ENCODE results near the gene PDCD2L.

The PDCD2L gene

GRCh38 chr19:34474233-34474989 lies 70.2 kb downstream of the PDCD2L start:
- Histone ChIP-seq H3K4ac (ENCODE audit: low read depth in 1 of 2, low read length in 2 of 2) (no peak overlapping the region), H3K27ac (ENCODE audit: low read length, poor library complexity, severe bottlenecking) (no peak overlapping the region), H3K4me2 (ENCODE audit: low read length, poor library complexity, severe bottlenecking) (no peak overlapping the region), H2BK12ac (ENCODE audit: low read length in 2 of 2) (no peak overlapping the region), H4K91ac (ENCODE audit: low read length) (no peak overlapping the region), H2AK5ac (ENCODE audit: low read length, severe bottlenecking) (no peak overlapping the region), H3K4me1 (ENCODE audit: control insufficient read depth, insufficient read depth, low read depth, low read length) (peaks cover 11% of the 10 kb centered on the region), H3K27me3 (ENCODE audit: control insufficient read depth in 1 of 2, insufficient read depth in 1 of 2, low read length in 2 of 2) (no peaks in the 10 kb centered on the region), H2BK120ac (ENCODE audit: low read depth, low read length) (no peak overlapping the region), H4K8ac (ENCODE audit: low read length) (no peak overlapping the region), H3K9ac (ENCODE audit: low read length) (peak overlapping the region; percentile 62), H3K4me3 (ENCODE audit: insufficient read depth in 1 of 2, low read depth in 1 of 2, low read length in 2 of 2) (no peak overlapping the region), H3K23ac (ENCODE audit: low read length in 2 of 2) (no peak overlapping the region), H3K18ac (ENCODE audit: low read depth in 1 of 2, low read length in 2 of 2) (no peak overlapping the region), H3K79me1 (replicated peaks; ENCODE audit: low read length, poor library complexity, severe bottlenecking) (peaks cover 5% of the 10 kb centered on the region), H3K9me3 (ENCODE audit: control insufficient read depth, low read length) (no peaks in the 10 kb centered on the region), H2BK5ac (ENCODE audit: low read depth, low read length, poor library complexity, severe bottlenecking) (no peak overlapping the region), H3K14ac (ENCODE audit: low read length in 2 of 2) (no peak overlapping the region), H2BK15ac (ENCODE audit: low read depth, poor library complexity, severe bottlenecking) (no peak overlapping the region), H3K36me3 (ENCODE audit: control insufficient read depth in 1 of 2, insufficient read depth in 2 of 2, low read depth in 1 of 2, low read length in 2 of 2) (peaks cover 24 to 40% of the 10 kb centered on the region in 2 experiments), H2AFZ (ENCODE audit: low read depth, low read length) (no peak overlapping the region)
- DNase-seq, result no peak
- WGBS, result 81% methylated on average over 1 of the region's 4 CpGs

DNA sequence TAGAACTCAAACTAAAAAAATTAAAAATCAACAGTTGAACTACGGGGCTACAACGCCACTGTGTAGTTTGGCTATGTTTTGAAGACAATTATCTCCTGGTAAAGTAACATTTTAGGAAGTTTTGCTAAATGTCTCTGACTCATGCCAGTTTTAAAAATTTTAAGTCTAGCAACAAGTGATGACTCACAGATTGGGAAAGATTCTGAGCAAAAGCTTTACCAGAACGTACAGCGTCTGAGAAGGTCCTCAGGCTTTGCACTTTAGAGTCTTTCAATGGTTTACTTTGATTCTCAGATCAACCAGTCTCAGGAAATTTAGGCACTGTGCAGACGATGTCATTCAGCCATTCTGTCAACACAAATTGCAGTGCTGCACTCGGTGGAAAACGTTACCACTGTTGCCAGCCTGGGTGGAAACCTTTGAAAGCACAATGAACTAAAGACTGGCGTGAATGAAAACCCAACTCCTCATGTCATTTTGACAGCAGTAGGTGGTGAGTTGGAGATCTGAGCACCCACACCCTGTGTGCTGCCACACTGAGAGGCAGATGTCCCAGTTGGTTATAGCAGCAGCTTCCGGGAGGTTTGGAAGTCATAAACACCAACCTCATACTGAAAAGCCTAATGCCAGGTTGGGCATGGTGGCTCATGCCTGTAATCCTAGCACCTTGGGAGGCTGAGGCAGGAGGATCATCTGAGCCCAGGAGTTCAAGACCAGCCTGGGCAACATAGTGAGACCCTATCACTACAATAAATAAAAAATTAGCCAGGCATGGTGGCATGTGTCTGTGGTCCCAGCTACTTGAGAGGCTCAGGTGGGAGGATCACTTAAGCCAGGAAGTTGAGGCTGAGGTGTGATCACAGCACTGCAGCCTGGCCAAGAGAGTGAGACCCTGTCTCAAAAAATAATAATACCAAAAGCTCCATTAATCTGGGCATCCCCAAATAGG lies 71.1 kb downstream of the PDCD2L start:
- no peak overlapping the region for H3K23ac ChIP-seq (ENCODE audit: low read length in 2 of 2)
- H2AK5ac ChIP-seq (ENCODE audit: low read length, severe bottlenecking), result no peak overlapping the region
- H2BK15ac ChIP-seq (ENCODE audit: low read depth, poor library complexity, severe bottlenecking), result no peak overlapping the region
- H4K8ac ChIP-seq (ENCODE audit: low read length), result no peak overlapping the region
- peak; percentile 90 for DNase-seq
- no peak overlapping the region for H3K4ac ChIP-seq (ENCODE audit: low read depth in 1 of 2, low read length in 2 of 2)
- H3K9ac ChIP-seq (ENCODE audit: low read length), result peak overlapping the region; percentile 62
- H3K79me1 ChIP-seq (replicated peaks; ENCODE audit: low read length, poor library complexity, severe bottlenecking), result peaks cover 5% of the 10 kb centered on the region
- peak overlapping the region; percentile 4 for H3K27ac ChIP-seq (ENCODE audit: low read length, poor library complexity, severe bottlenecking)
- peak overlapping the region in 1 of 2 experiments; percentile 42 for H3K4me3 ChIP-seq (ENCODE audit: insufficient read depth in 1 of 2, low read depth in 1 of 2, low read length in 2 of 2)
- H3K9me3 ChIP-seq (ENCODE audit: control insufficient read depth, low read length), result no peaks in the 10 kb centered on the region
- no peak overlapping the region for H4K91ac ChIP-seq (ENCODE audit: low read length)
- no peak overlapping the region for H2AFZ ChIP-seq (ENCODE audit: low read depth, low read length)
- peaks cover 20 to 32% of the 10 kb centered on the region in 2 experiments for H3K36me3 ChIP-seq (ENCODE audit: control insufficient read depth in 1 of 2, insufficient read depth in 2 of 2, low read depth in 1 of 2, low read length in 2 of 2)
- H2BK5ac ChIP-seq (ENCODE audit: low read depth, low read length, poor library complexity, severe bottlenecking), result no peak overlapping the region
- H3K18ac ChIP-seq (ENCODE audit: low read depth in 1 of 2, low read length in 2 of 2), result peak overlapping the region in 1 of 2 experiments; percentile 6
- H2BK12ac ChIP-seq (ENCODE audit: low read length in 2 of 2), result no peak overlapping the region
- no peak overlapping the region for H3K4me2 ChIP-seq (ENCODE audit: low read length, poor library complexity, severe bottlenecking)
- no peak overlapping the region for H3K14ac ChIP-seq (ENCODE audit: low read length in 2 of 2)
- H2BK120ac ChIP-seq (ENCODE audit: low read depth, low read length), result no peak overlapping the region
- no peaks in the 10 kb centered on the region for H3K27me3 ChIP-seq (ENCODE audit: control insufficient read depth in 1 of 2, insufficient read depth in 1 of 2, low read length in 2 of 2)
- peaks cover 11% of the 10 kb centered on the region for H3K4me1 ChIP-seq (ENCODE audit: control insufficient read depth, insufficient read depth, low read depth, low read length)
- WGBS, result 33% methylated on average over 9 of the region's 9 CpGs
